ENCODE data around the gene PMM1.

PMM1 gene

GRCh38 chr22:41539146-41540005 is 50.3 kb downstream of the PMM1 start:
- DNase-seq = peak in 3 of 51 donors; percentile 19 to 29 (median 25)

GRCh38 chr22:41538583-41538982 is 51.1 kb downstream of the PMM1 start:
- peak in 39 of 51 donors; percentile 21 to 86 (median 63) for DNase-seq

DNA sequence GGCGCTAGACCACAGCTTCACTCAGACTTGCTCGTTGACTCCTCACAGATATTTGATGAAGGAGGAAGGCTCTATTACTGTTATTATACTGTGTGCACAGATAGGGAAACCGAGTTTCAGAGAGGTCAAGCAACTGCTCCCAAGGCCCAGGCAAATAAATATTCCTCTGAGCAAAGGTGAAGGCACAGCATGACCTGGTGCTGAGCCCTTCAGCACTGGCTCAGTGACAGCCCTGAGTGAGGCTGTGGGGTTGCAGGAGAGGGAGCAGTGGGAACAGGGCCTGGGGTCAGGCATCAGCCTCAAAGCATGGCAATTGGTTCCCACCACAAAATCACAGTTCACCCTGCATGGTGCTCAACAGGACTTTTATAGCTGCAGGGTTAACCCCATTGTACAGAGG is 52.4 kb downstream of the PMM1 start:
- no peak for DNase-seq

- DNase-seq = no peak
Observed at GRCh38 chr22:41535244-41535643, 54.4 kb downstream of the PMM1 start.

GRCh38 chr22:41534219-41534618 is 55.4 kb downstream of the PMM1 start:
- DNase-seq = no peak

DNA sequence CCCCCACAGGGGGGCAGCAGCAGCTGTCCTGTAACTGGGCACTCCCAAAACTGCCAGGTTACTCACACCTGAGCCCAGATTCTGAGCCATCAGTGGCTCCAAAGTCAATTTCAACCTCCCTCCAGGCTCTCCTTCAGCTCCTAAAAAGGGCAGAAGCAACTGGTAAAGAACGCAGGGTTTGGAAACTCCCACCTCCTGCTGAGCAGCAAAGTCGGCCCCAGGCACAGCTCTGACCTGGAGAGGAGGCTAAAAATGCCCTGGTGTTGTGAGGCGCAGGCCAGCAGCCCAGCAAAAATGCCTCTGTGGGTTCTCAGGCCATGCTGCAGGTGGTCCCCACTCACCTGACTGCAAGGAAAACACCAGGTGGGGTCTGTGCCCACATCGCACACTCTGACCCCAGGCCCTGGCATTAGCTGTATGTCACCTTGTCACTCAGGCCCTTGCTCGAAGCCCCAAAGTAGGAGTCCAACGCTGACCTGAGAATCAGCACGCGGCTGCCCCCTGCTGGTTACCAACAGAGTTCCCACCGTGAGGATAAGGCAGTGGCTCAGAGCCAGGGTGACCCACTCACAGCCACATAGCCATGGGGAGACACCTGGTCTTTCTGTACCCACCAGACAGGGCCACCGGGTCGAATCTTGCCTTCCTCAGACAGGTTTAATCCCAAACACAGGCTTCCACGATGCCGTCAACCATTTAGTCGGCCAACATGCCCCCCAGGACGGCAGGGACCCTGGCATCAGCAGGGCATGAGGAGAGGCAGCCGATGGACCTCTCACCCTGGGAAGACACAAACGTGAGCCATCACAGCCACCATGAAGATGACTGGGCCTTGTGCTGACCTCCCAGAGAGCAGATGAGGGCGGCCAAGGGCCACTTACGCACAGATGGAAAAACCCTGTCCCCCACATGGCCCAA is 56.5 kb downstream of the PMM1 start:
- DNase-seq = peak in 39 of 51 donors; percentile 19 to 80 (median 55)

DNA sequence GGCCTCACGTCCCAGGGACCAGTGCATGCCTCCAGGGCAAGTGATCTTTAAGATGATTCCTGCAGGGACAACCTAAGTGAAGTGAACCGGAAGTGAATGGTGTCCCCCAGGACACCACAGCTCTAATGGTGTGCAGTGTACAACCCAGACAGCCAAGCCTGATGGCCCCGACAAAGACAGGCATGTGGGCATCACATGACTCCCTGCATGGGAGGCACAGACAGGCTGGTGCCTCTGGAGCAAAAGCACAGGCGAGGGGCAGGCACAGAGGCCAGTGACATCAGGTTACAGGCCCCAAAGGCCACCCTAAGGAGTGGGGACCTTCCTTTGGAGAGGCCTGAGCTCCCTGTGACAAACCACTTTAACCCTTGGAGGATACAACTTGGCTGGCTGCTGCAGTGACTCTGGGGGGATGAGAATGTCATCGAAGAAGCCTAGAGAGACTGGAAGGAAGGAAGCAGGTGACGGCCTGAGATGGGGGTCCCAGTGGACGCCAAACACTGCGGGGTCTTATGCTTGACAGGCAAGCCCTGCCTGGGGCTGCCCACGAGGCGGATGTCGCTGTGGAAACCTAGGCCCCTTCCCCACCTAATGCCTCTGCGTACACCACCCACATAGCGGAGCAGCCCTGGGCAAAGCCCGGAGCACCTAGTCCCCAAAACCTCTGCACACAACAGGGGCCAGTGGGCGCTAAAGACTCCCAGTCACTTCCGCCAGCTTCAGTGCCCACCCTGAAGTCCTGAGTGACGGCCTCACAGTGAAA is 57.7 kb downstream of the PMM1 start:
- DNase-seq = peak in 3 of 51 donors; percentile 11 to 35 (median 32)

DNA sequence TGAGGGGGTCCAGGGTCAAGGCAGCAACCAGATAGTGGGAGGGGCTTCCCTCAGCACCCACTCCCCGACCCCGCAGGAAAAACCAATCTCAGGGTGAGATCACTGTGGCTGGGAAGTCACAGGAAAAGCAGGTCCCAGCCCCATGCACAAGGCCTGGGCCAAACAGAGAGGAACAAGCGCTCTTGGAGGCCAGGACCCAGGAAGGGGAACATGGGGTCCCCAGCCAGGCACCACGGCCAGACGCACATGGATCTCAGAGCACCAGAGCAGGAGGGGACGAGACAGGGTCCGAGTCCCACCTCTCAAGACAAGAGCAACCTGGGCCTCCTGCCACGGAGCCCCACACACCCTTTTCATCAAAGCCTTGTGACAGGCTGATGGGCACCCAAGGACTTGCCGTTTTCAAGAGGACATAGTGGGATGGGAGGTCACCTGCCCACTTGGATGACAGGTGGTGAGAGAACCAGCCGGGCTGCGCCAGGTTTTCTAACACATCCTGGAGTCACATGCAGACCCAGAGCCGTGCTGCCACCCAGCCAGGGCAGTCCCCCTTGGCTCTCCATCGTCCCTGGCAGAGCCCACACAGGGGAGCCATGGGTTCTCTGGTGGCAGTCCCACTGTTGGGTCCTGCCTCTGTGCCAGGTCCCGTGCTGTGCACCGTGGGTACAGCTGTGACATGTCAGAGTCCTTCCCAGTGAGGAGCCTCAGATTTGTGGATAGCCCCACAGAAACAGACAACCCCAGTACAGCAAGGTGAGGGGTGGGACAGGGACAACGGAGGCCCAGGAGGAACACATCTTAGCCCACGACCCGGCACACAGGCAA is 58.5 kb downstream of the PMM1 start:
- DNase-seq = no peak

DNA sequence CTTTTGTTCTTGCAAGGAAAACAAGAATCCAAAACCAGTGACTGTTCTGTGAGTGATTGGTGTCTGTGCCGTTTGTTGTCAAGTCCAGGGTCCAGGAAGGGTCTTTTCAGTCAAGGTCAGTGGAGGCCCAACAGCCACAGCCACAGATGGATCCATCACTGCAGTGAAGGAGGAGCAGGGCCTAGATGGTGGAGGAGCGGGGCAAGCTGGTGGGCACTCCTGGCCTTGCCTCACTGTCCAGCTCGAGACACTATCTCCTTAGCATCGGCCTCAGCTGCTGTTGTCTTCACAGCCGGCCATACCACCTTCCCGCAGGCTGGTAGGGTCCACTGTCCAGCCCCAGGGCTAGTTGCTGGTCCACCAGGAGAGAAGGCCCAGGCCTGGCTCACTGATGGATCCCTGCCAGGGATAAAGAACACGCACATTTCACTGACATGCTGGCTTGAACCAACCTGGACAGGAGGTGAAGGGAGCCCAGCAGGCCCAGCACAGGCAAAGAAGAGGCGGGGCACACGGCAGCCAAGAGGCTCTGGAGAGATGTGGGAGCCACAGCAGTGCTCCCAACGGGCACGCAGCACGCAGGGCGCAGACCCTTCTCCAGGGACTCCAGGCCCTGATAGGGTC is 60.6 kb downstream of the PMM1 start:
- no peak for DNase-seq

GRCh38 chr22:41528132-41528766 is 61.4 kb downstream of the PMM1 start:
- no peak for DNase-seq

Data from hypothalamus (tissue), 51 donors.